HL-60/S4 treated with phorbol 12-myristate 13-acetate at 8.2 ng/mL for 4 days and 3 days (cell line): ENCODE measurements around the gene LARGE1.

Experiments
- in situ Hi-C: fragments of 300-500 bp; cut with MboI; formaldehyde crosslinking; loops from 2 replicates; pipeline ENCODE4 v1.15.0; 2022; ENCODE audit warnings: low sequenced_read_pairs

The LARGE1 gene

DNA sequence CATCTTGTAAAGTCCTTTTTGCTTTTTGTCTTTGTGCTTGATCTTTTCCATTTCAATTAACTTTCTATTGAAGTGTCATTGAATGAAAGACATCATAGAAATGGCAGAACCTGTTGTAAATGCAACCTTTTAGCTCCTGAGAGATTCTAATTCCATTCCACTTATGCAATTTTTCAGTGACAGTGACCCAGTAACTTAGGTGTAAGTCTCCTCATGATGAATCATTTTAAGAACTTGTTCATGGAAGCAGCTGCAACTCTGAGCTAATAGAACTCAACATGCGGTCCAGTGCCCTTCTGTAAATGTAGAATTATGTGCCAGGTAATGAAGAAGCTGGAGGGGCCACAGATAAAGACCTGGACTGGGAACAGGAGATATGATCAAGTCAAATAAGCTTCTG lies 463.8 kb downstream of the LARGE1 start:
- in situ Hi-C loops: no loop called here

DNA sequence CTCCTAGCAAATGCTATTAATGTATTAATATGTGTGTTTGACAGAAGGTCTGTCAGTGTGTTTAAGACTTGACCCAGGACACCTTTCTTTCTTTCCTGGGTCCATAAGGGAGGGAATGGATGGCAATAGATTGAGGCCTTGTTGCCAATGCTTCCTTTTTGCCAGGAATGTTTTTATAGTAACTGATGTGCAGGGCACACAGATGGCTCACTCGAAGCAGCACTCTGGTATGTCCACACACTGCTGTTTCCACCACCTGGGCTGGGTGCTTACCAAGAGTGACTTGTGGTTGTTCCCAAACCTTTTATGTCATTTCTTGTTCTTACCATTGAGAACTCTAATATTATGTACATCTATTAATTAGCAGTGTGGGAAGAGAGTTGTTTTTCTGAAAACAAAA lies 465.2 kb downstream of the LARGE1 start:
- in situ Hi-C loops: no loop called here

DNA sequence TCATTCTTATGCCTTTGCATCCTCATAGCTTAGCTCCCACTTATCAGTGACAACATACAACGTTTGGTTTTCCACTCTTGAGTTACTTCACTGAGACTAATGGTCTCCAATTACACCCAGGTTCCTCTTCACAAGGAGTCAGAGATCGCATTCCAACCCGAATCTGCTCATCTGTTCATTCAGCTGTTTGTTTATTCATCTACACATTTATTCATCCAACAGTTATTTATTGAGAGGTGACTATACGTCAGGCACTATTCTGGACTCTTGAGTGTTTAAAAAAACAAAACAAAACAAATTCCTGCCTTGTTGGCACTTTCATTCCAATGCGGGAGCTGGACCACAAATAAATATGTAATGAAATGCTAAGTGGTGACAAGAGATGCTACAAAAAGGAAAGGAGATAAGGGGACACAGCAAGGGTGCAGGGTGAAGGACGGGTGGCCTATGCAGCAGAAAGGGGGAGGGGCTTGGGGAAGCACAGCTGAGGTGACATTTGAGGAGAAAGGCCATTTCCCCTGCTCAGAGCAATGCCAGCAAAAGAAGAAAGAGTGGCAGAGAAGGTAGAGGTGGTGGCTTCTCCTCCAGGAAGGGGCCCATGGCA lies 468.3 kb downstream of the LARGE1 start:
- in situ Hi-C loops: no loop called here

- in situ Hi-C loops: no loop called here
Observed at GRCh38 chr22:33450756-33451155, 469.5 kb downstream of the LARGE1 start.

DNA sequence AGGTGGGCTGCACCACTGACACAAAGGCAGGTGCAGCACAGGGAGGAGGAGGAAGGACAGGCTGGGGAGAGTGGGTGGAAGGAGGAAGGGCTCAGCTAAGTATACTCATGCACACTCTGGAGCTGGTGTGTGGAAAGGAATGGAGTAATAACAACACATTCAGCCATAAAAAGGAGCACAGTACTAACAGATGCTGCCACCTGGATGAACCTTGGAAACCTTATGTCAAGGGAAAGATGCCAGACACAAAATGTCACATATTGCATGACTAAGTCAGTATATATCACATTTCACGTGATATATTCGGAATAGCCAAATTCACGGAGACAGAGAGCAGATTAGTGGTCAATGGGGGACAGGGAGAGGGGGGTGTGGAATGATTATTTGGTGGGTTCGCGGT lies 472.5 kb downstream of the LARGE1 start:
- in situ Hi-C loops: no loop called here

DNA sequence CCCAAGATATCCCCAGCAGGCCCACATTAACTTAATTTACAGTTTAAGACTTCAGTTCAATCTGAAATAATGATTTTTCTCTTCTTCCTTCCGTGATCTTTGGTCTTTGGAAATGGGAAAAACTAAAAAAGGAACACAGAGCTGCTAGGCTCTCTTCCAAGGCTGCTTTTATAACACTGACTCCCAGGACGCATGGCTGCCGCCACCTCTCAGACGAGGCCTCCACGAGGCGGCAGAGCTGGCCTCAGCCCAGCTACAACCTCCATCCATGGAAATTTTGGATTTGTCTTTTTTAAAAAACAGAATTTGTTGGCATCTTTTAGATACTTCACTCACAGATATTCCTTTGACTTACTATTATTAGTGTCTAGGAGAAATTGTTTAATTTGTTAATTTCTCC lies 476.6 kb downstream of the LARGE1 start:
- in situ Hi-C loops: no loop called here

DNA sequence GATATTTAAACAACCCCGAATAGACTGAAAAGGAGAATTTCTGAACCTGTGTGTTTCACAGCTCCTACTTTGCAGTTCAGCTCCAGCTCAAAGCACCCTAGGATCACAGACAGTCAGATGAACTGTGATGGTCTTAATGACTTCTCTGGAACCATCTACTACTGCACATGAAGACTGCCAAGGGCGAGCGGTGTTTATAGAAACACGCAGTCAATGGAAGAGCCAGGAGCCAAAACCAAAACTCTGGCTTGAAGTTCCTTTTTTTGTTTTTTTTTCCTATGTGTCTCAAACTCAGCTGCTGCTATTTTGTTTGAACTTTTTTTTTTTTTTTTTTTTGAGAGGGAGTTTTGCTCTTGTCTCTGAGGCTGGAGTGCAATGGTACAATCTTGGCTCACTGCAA lies 479.5 kb downstream of the LARGE1 start:
- in situ Hi-C loops: no loop called here

- in situ Hi-C loops: no loop called here
Observed at GRCh38 chr22:33438273-33438672, 482.0 kb downstream of the LARGE1 start.

DNA sequence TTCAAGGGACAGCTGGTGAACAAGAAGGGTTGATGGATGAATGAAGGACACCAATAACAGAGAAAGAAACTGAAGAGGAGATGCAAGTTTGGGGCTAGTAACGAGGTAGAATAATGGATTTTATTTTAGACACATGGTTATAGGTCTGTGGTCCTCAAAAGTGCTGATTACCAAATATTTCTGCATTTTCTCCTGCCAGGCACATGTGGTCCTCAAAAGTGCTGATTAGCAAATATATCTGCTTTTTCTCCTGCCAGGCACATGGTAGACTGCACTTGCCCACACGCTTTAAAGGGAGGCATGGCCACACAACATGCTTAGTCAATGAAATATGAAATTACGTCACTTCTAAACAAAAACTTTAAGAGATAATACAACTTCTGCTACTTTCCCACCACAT lies 489.0 kb downstream of the LARGE1 start:
- in situ Hi-C loops: no loop called here

DNA sequence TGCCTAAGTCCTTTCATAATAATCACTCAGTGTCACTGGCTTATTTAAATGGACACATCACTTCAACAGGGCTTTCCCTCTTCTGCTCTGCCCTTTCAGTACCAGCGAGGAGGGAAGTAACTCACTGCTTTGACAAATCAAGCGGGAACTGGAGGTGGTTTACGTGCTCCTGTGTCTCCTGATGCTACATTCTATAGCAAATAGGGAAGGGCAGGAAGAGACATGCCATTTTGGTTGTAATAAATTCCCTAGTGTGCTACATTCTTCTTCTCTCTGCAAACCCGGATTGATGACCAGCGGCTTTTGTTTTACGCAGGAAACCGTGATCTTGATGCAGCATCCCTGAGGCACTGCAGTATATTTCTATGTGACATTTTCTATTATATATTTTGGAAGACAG lies 491.0 kb downstream of the LARGE1 start:
- in situ Hi-C loops: no loop called here

- in situ Hi-C loops: no loop called here
Observed at GRCh38 chr22:33427461-33427860, 492.8 kb downstream of the LARGE1 start.

DNA sequence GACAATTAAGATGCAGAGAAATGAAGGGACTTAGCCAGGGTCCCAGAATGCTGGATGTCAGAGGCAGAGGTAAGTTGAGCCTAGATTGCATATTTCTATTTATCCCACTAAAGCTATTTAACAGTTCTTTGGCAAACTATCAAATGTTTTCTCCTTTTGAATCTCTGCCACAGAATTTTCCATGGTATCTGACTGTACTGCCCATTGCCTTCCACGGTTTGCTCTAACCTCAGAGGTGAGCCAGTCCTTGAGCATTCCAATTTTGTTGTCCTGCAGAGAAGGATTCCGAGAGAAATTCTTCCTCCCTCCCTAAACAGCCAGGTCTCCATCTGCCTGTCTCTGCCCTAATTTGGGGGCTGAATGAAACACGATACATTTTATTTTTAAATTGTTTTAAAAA lies 493.8 kb downstream of the LARGE1 start:
- in situ Hi-C loops: no loop called here

DNA sequence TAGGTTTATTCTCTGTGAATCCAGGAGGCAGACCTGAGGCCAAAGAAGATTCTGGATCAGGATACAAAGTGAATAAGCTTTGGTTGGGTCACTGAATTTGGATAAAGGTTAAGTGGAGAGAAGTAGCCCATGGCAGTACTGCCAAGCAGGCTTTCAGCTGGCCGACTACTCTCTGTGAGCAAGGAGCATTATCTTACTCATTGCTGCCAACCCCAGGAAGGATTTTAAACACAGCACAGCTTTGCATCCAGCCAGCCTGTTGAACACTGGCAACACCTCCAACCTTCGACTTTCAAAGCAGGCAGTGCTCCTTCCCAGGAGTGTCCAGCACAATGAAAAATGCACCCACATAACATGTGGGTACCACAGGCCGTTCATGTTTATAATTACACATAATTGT lies 498.4 kb downstream of the LARGE1 start:
- in situ Hi-C loops: no loop called here

DNA sequence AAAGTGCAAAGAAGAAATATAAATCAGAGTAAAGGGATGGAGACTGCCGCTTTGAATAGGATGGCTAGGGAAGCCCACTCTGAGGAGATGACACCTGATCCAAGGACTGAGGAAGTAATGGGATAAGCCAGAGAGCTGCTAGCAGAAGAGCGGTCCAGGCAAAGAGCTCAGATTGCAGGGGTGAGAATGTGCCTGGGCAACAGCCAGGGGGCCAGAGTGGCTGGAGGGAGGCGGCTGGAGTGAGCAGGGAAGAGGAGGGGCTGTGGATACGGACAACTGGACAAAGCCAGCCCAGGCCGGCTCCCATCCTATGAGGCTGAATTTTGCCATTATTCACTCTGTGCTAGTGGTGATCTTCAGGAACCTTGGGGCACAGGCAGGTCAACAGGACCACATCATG lies 501.8 kb downstream of the LARGE1 start:
- in situ Hi-C loops: no loop called here

GRCh38 chr22:33415401-33415800 lies 504.9 kb downstream of the LARGE1 start:
- in situ Hi-C loops: no loop called here

DNA sequence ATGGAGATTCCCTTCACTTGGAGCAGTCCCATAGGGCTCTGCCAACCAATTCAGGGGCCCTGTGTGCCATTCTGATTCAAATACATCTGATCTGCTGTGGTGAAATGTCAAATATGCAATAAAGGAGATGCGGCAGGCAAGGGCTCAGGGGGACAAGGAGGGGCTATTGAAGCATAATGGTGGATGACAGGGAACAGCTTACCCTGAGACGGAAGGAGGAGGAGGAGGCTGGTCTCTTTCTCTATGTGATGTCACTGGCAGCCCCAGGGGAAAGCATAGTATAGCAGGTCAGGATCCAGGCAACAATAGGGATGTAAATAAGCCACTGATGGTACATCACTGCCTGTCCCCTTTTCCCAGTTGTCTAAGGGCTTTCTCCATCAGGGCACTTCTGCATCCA lies 511.2 kb downstream of the LARGE1 start:
- in situ Hi-C loops: no loop called here

GRCh38 chr22:33405194-33405593 lies 515.1 kb downstream of the LARGE1 start:
- in situ Hi-C loops: no loop called here

- in situ Hi-C loops: no loop called here
Observed at GRCh38 chr22:33404723-33405122, 515.6 kb downstream of the LARGE1 start.

DNA sequence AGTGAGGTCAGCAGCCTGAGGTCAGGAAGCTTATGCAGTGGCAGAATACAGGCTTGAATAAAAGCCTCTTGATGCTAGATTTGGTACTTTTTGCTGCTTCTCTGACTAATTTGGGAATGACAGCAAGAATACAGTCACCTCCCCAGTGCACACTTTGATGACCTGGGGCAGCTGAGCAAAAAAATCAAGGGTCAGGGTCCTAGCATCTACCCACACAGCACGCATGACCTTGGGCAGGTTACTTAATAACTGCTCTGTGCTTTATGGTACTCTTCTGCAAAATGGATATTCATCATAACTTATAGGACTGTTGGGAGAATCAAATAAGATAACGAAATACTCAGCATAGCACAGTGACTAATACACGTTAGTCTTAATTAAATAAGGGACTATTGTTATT lies 518.0 kb downstream of the LARGE1 start:
- in situ Hi-C loops: no loop called here

DNA sequence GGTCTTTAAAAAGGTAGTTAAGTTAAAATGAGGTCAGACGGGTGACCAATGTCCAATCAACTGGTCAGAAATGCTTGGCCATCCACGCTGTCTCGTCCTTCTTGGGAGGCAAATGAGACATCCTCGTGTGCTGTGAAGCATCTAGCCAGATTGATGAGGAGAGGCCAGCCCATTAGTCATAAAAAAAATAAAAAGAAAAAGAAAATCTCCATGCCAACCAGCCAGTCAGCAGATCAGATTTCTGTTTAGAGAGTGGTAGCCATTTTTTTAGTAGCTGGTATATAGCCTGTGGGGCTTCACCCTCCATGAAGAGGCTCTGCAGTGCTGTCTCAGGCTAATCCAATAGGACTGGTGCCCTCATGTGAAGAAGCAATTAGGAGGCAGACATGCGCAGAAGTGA lies 519.0 kb downstream of the LARGE1 start:
- in situ Hi-C loops: no loop called here

DNA sequence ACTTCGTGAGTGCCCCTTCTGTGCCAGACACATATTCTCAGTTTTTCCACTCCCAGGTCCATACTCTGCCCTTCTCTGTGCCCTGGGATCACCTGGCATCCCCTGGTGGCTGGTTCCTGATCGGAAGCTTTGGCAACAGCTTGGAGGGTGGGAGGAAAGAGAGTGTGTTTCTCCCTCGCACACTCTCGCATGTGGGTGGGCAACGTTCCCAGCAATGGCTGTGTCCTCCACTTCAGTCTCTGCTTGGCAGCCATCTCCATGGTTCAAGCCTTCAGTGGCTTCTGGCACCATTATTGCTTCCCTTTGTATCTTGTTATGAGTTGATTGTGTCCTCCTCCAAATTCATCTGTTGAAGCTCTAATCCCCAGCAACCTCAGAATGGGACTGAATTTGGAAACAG lies 519.4 kb downstream of the LARGE1 start:
- in situ Hi-C loops: no loop called here

- in situ Hi-C loops: no loop called here
Observed at GRCh38 chr22:33400061-33400840, 520.0 kb downstream of the LARGE1 start.

GRCh38 chr22:33397381-33397907 lies 522.8 kb downstream of the LARGE1 start:
- in situ Hi-C loops: no loop called here
